NCI-H774 (cell line): ENCODE data around the gene CEP20.
A peak's percentile ranks its signal among the peaks of the same experiment; 100 is the strongest.
"Not testable (repeated sequence)": the region's sequence is repeated elsewhere in the genome, so short reads cannot be mapped to it uniquely, and the experiment has no call there.

Source experiments
- DNase-seq: peaks from one replicate; lab custom pipeline; 2025; lab: John Stamatoyannopoulos, UW

Gene CEP20

GRCh38 chr16:15888072-15888976 is at the start of gene CEP20:
TSS of gene CEP20 (minus strand) at chr16:15888603. CDS start at chr16:15888585, 18 bp downstream.
- DNase-seq, result peak; percentile 98

GRCh38 chr16:15936809-15937208 is 48.4 kb upstream of the CEP20 start:
- DNase-seq, result not testable (repeated sequence)

DNA sequence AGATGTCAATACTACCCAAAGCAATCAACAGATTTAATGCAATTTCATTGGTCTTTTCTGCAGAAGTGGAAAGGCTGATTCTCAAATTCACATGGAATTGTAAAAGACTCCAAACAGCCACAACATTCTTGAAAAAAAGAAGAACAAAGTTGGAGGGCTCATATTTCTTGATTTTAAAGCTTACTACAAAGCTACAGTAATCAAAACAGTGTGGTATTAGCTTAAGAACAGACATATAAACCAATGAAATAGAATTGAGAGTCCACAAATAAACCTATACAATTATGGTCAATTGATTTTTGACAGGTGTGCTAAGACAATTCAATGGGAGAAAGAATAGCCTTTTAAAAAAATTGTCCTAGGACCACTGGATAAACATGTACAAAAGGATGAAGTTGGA is 46.6 kb upstream of the CEP20 start:
- DNase-seq, result no peak

DNA sequence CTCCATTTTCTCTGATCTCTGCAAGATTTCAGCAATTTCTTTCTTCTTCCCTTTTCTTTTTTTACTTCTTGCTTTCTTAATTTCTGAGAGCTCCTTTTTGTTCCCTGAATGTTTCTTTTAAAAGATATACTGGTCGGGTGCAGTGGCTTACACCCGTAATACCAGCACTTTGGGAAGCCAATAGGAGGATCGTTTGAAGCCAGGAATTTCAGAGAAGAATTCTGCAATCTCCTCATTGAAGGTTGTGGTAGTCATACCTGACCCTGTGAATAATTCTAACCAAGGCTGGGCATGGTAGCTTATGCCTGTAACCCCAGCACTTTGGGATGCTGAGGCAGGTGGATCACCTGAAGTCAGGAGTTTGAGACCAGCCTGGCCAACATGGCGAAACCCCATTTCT is 45.4 kb upstream of the CEP20 start:
- no peak for DNase-seq

GRCh38 chr16:15932939-15933338 is 44.5 kb upstream of the CEP20 start:
- no peak for DNase-seq

DNA sequence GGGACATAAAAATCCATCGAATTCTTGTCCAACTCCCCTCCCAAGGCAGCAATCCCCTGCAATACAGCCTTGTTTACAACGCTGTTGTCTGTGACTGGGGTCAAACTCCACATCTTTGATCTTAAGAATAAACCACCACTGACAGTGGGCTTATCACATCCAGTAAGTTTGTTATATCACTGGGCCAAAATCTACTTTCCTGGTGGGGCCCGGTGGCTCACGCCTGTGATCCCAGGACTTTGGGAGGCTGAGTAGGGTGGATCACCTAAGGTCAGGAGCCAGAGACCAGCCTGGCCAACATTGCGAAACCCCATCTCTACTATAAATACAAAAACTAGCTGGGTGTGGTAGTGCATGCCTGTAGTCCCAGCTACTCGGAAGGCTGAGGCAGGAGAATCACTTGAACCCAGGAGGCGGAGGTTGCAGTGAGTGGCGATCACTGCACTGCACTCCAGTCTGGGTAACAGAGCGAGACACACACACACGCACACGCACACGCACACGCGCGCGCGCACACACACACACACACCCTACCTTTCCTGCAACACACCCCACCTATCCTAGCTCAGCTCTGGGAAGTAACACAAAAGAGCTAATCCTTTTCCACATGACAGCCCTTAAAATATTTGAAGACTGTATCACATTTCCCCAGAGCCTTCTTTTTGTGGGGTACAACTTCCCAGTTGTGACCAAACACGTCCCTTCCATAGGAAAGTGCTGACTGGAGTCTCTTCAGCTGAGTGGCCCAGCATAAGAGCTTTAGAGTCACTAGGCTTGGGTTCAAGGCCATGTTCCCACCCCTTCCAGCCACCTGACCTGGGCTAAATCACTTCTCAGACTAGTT is 40.1 kb upstream of the CEP20 start:
- DNase-seq, result no peak

DNA sequence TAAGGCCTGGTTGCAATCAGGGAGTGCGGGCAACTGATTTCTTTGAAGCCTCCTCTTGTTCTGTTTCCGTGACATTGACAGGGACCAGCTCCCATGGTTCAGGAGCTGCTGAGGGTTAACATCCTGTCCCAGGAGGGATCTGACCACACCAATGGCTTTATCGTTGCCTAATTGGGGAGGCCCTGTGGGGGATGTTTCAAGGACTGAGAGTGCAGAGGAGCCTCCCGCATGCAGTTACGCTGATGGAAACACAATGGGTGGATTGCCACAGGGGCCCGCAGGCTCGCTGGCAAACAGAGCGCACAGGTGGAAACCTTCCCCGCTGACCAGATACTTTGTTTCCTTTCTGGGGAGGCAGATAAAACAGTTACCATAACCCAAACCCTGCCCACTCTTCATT is 37.2 kb upstream of the CEP20 start:
- no peak for DNase-seq

DNA sequence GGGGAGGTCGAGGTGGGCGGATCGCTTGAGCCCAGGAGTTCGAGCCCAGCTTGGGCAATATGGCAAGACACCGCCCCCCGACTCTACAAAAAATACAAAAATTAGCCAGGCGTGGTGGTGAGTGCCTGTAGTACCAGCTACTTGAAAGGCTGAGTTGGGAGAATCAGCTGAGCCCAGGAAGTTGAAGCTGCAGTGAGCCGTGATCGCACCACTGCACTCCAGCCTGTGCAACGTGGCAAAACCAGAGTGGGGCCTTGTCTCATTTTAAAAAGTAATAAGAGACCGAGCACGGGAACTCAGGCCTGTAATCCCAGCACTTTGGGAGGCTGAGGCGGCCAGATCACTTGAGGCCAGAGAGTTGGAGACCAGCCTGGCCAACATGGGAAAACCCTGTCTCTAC is 36.6 kb upstream of the CEP20 start:
- no peak for DNase-seq

GRCh38 chr16:15919331-15919730 is 30.9 kb upstream of the CEP20 start:
- DNase-seq, result no peak

- not testable (repeated sequence) for DNase-seq
Observed at GRCh38 chr16:15918314-15918713, 29.9 kb upstream of the CEP20 start.

- no peak for DNase-seq
Observed at GRCh38 chr16:15916323-15916722, 27.9 kb upstream of the CEP20 start.

DNA sequence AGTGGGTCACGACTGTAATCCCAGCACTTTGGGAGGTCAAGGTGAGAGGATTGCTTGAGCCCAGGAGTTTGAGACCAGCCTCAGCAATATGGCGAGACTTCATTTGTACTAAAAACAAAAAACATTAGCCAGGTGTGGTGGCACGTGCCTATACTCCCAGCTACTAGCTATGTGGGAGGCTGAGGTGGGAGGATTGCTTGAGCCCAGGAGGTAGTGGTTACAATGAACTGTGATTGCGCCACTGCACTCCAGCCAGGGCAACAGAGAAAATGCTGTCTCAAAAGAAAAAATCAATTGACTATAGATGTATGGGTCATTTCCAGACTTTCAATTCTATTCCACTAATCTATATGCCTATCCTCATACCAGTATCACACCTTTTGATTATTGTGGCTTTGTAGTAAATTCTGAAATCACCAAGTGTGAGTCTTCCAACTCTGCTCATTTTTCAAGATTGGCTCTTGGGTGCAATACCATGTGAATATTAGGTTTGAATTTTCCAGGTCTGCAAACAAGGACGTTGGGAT is 27.2 kb upstream of the CEP20 start:
- DNase-seq, result no peak

DNA sequence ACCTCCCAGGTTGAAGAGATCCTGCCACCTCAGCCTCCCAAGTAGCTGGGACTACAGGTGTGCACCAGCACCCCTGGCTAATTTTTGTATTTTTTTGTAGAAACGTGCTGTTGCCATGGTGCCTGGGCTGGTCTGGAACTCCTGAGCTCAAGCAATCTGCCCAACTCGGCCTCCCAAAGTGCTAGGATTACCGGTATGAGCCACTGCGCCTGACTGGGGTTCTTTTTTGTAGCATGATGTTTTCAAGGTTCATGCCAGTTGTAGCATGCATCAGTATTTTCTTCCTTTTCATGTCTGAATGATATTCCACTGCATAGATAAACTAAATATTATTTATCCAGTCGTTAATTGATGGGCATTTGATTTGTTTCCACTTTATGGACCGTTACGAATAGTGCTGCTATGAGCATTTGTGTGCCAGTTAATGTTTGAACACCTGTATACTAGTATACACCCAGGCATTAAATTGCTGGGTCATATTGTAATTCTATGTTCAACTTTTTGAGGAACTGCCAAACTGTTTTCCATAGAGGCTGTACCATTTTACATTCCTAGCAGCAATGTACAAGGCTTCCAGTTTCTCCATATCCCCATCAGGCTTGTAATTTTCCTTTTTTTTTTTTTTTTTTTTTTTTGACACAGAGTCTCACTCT is 24.8 kb upstream of the CEP20 start:
- DNase-seq, result no peak

- DNase-seq, result no peak
Observed at GRCh38 chr16:15911198-15911597, 22.8 kb upstream of the CEP20 start.

- DNase-seq, result peak; percentile 88
Observed at GRCh38 chr16:15907863-15908478, 19.6 kb upstream of the CEP20 start.

GRCh38 chr16:15906439-15906838 is 18.0 kb upstream of the CEP20 start:
- no peak for DNase-seq

- DNase-seq, result no peak
Observed at GRCh38 chr16:15903960-15904359, 15.6 kb upstream of the CEP20 start.

GRCh38 chr16:15900901-15901500 is 12.6 kb upstream of the CEP20 start:
- DNase-seq, result no peak

DNA sequence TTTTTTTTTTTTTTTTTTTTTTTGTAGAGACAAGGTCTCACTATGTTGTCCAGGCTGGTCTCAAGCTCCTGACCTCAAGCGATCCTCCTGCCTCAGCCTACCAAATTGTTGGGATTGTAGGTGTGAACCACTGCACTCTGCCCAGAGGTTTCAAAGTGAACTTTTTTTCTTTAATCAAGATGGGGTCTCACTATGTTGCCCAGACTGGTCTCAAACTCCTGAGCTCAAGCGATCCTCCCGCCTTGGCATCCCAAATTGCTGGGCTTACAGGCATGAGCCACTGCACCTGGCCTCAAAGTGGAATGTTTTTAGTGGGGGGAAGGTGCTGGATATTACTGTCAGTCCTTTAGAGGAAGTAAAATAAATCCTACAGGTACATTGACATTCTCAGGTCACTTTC is 12.0 kb upstream of the CEP20 start:
- no peak for DNase-seq

- DNase-seq, result no peak
Observed at GRCh38 chr16:15899538-15900100, 11.2 kb upstream of the CEP20 start.

DNA sequence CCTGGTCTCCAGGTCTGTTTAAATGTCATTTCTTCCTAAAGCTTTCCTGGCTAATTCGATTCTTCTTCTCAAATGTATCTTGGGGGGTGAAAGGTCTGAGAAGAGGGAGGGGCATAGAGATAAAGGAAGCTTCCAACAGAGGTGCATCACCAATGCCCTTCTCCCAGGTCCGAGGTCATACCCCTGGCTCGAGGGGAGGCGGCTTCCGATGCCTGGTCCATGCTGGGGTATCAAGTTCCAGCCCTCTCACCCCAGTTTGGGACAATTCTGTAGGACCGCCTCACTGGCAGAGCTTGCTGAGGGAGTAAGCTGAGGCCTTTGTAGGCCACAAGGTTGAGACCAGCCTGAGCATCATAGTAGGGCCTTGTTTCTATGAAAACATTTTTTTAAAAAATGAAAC is 10.3 kb upstream of the CEP20 start:
- DNase-seq, result no peak
